Activated T-cell treated with anti-CD3 and anti-CD28 coated beads, Interleukin-2, amount 50 U/mL, for 72 hours (primary cell): ENCODE measurements around the gene SGMS1. TPM values are rescaled to one million over a fixed set of nuclear protein-coding genes. Genes with fewer than 3 reads are reported as not detected.
"Not testable (repeated sequence)": the region's sequence is repeated elsewhere in the genome, so short reads cannot be mapped to it uniquely, and the experiment has no call there.

Experiments used
- ATAC-seq, 2 donors: fragments of 150-1000 bp; cut with Tn5 transposase; replicated peaks in 1 of 2; 2 replicates each; pipeline ENCODE4 v1.10.0; 2021; ENCODE audit warnings: moderate library complexity in 2 of 2, mild to moderate bottlenecking in 1 of 2
- DNase-seq, 2 donors: peaks; one replicate each; pipeline ENCODE4 v3.0.0; 2021 to 2022; ENCODE audit warnings: mixed read lengths in 1 of 2
- H3K27ac Mint-ChIP-seq: one replicate; pipeline ENCODE4 v1.8.0; 2022; ENCODE audit warnings: mild to moderate bottlenecking, moderate library complexity, mixed read lengths
- H3K27me3 Mint-ChIP-seq: one replicate; pipeline ENCODE4 v1.8.0; 2022; ENCODE audit warnings: low read depth, mixed read lengths
- H3K36me3 Mint-ChIP-seq, 2 donors: one replicate each; pipeline ENCODE4 v1.8.0; 2022; ENCODE audit warnings: mixed read lengths in 2 of 2, mild to moderate bottlenecking in 1 of 2; ENCODE audit not compliant: insufficient read depth in 2 of 2
- H3K4me1 Mint-ChIP-seq: one replicate; pipeline ENCODE4 v1.8.0; 2022; ENCODE audit warnings: low read depth, mixed read lengths
- H3K4me3 Mint-ChIP-seq, 2 donors: one replicate each; pipeline ENCODE4 v1.8.0; 2022; ENCODE audit warnings: mild to moderate bottlenecking in 2 of 2, mixed read lengths in 2 of 2, moderate library complexity in 2 of 2
- H3K9me3 Mint-ChIP-seq, 2 donors: one replicate each; pipeline ENCODE4 v1.8.0; 2022; ENCODE audit warnings: mixed read lengths in 2 of 2
- total RNA-seq, 2 donors: library from RNA; stranded (reverse); gene quantifications; one replicate each; pipeline ENCODE4 v1.2.3, GENCODE V29; 2022

The SGMS1 gene
- total RNA-seq, 2 donors from 2014 or later: 8.9 to 9.7 TPM

- Mint-ChIP-seq H3K4me3 (no peak overlapping the region), H3K27me3 (no peaks in the 10 kb centered on the region), H3K4me1 (peaks cover 5% of the 10 kb centered on the region), H3K27ac (no peak overlapping the region), H3K36me3 (peaks cover 2 to 10% of the 10 kb centered on the region in 2 donors), H3K9me3 (peaks cover 3 to 4% of the 10 kb centered on the region in 2 donors)
- DNase-seq (no peak), ATAC-seq (no peak)
These were observed 176.1 kb downstream of the SGMS1 start for GRCh38 chr10:50447691-50448090.

- H3K27ac Mint-ChIP-seq, ATAC-seq, H3K36me3 Mint-ChIP-seq, H3K4me1 Mint-ChIP-seq, H3K27me3 Mint-ChIP-seq, H3K9me3 Mint-ChIP-seq, DNase-seq, H3K4me3 Mint-ChIP-seq: not testable (repeated sequence)
These were observed 178.0 kb downstream of the SGMS1 start for GRCh38 chr10:50445777-50446176.

- peaks cover 2 to 3% of the 10 kb centered on the region in 2 donors for H3K9me3 Mint-ChIP-seq
- peaks cover 2 to 4% of the 10 kb centered on the region in 2 donors for H3K36me3 Mint-ChIP-seq
- H3K27ac Mint-ChIP-seq: no peak overlapping the region
- ATAC-seq (no peak), DNase-seq (no peak)
- no peaks in the 10 kb centered on the region for H3K27me3 Mint-ChIP-seq
- peaks cover 28% of the 10 kb centered on the region for H3K4me1 Mint-ChIP-seq
- H3K4me3 Mint-ChIP-seq: no peak overlapping the region
These were observed 183.3 kb downstream of the SGMS1 start for GRCh38 chr10:50440489-50440888.

GRCh38 chr10:50439806-50440205 is 183.9 kb downstream of the SGMS1 start:
- H3K4me3 Mint-ChIP-seq: no peak overlapping the region
- no peak for ATAC-seq
- no peaks in the 10 kb centered on the region for H3K27me3 Mint-ChIP-seq
- H3K36me3 Mint-ChIP-seq: peaks cover 2 to 4% of the 10 kb centered on the region in 2 donors
- H3K9me3 Mint-ChIP-seq: peaks cover 2% of the 10 kb centered on the region in 2 donors
- H3K4me1 Mint-ChIP-seq: peaks cover 28% of the 10 kb centered on the region
- DNase-seq: no peak
- no peak overlapping the region for H3K27ac Mint-ChIP-seq

- Mint-ChIP-seq H3K9me3 (peaks cover under 1 to 2% of the 10 kb centered on the region in 2 donors), H3K27me3 (no peaks in the 10 kb centered on the region), H3K27ac (no peak overlapping the region), H3K4me3 (no peak overlapping the region), H3K36me3 (peaks cover 1 to 4% of the 10 kb centered on the region in 2 donors), H3K4me1 (peaks cover 30% of the 10 kb centered on the region)
- ATAC-seq (no peak), DNase-seq (no peak)
These were observed 184.6 kb downstream of the SGMS1 start for GRCh38 chr10:50439187-50439586.

- no peak overlapping the region for H3K27ac Mint-ChIP-seq
- H3K4me1 Mint-ChIP-seq: peaks cover 39% of the 10 kb centered on the region
- no peak overlapping the region for H3K4me3 Mint-ChIP-seq
- peak in 1 of 2 donors; percentile 9 for ATAC-seq
- DNase-seq: no peak
- H3K9me3 Mint-ChIP-seq: peaks cover 0 to 2% of the 10 kb centered on the region in 2 donors
- peaks cover 0 to 4% of the 10 kb centered on the region in 2 donors for H3K36me3 Mint-ChIP-seq
- H3K27me3 Mint-ChIP-seq: no peaks in the 10 kb centered on the region
These were observed 185.5 kb downstream of the SGMS1 start for GRCh38 chr10:50438049-50438936.

GRCh38 chr10:50437248-50437647 is 186.5 kb downstream of the SGMS1 start:
- DNase-seq (no peak), ATAC-seq (no peak)
- H3K4me3 Mint-ChIP-seq: no peak overlapping the region
- no peaks in the 10 kb centered on the region for H3K27me3 Mint-ChIP-seq
- H3K36me3 Mint-ChIP-seq: no peaks in the 10 kb centered on the region
- H3K27ac Mint-ChIP-seq: no peak overlapping the region
- no peaks in the 10 kb centered on the region for H3K9me3 Mint-ChIP-seq
- peaks cover 50% of the 10 kb centered on the region for H3K4me1 Mint-ChIP-seq

- no peak for DNase-seq
- Mint-ChIP-seq H3K4me1 (peaks cover 54% of the 10 kb centered on the region), H3K27me3 (no peaks in the 10 kb centered on the region), H3K27ac (no peak overlapping the region), H3K9me3 (no peaks in the 10 kb centered on the region), H3K4me3 (no peak overlapping the region), H3K36me3 (no peaks in the 10 kb centered on the region)
- ATAC-seq: no peak
These were observed 187.0 kb downstream of the SGMS1 start for GRCh38 chr10:50436805-50437204.

GRCh38 chr10:50432211-50433009 is 191.3 kb downstream of the SGMS1 start:
- H3K27ac Mint-ChIP-seq: peak overlapping the region; percentile 82

GRCh38 chr10:50431791-50432190 is 192.0 kb downstream of the SGMS1 start:
- ATAC-seq (peak; percentile 65 to 66), DNase-seq (peak; percentile 35 to 41)
- H3K4me1 Mint-ChIP-seq: peaks cover 39% of the 10 kb centered on the region
- peaks cover 4 to 7% of the 10 kb centered on the region in 2 donors for H3K36me3 Mint-ChIP-seq
- no peaks in the 10 kb centered on the region for H3K9me3 Mint-ChIP-seq
- peak overlapping the region; percentile 55 to 81 for H3K4me3 Mint-ChIP-seq
- H3K27me3 Mint-ChIP-seq: peaks cover 12% of the 10 kb centered on the region
- peak overlapping the region; percentile 35 for H3K27ac Mint-ChIP-seq

More at GRCh38 chr10:50432211-50433009, 191.3 kb downstream of the SGMS1 start:
- no peaks in the 10 kb centered on the region for H3K9me3 Mint-ChIP-seq
- peak overlapping the region; percentile 23 to 58 for H3K4me3 Mint-ChIP-seq
- H3K27me3 Mint-ChIP-seq: peaks cover 12% of the 10 kb centered on the region
- no peak for DNase-seq
- peak; percentile 84 to 87 for ATAC-seq
- H3K4me1 Mint-ChIP-seq: peaks cover 40% of the 10 kb centered on the region
- peaks cover 2 to 7% of the 10 kb centered on the region in 2 donors for H3K36me3 Mint-ChIP-seq

GRCh38 chr10:50431133-50431532 is 192.6 kb downstream of the SGMS1 start:
- peaks cover 45% of the 10 kb centered on the region for H3K4me1 Mint-ChIP-seq
- peak overlapping the region; percentile 35 for H3K27ac Mint-ChIP-seq
- H3K9me3 Mint-ChIP-seq: no peaks in the 10 kb centered on the region
- ATAC-seq (no peak), DNase-seq (no peak)
- peaks cover 12% of the 10 kb centered on the region for H3K27me3 Mint-ChIP-seq
- peaks cover 4 to 9% of the 10 kb centered on the region in 2 donors for H3K36me3 Mint-ChIP-seq
- peak overlapping the region in 1 of 2 donors; percentile 81 for H3K4me3 Mint-ChIP-seq

GRCh38 chr10:50426485-50426884 is 197.3 kb downstream of the SGMS1 start:
- DNase-seq: no peak
- Mint-ChIP-seq H3K4me3 (no peak overlapping the region), H3K9me3 (no peaks in the 10 kb centered on the region), H3K4me1 (peaks cover 16% of the 10 kb centered on the region), H3K27ac (no peak overlapping the region), H3K36me3 (peaks cover 4 to 9% of the 10 kb centered on the region in 2 donors), H3K27me3 (peaks cover 12% of the 10 kb centered on the region)
- peak; percentile 30 to 46 for ATAC-seq

GRCh38 chr10:50425215-50425614 is 198.5 kb downstream of the SGMS1 start:
- not testable (repeated sequence) for H3K27ac Mint-ChIP-seq, ATAC-seq, H3K36me3 Mint-ChIP-seq, H3K9me3 Mint-ChIP-seq, DNase-seq, H3K4me3 Mint-ChIP-seq
- H3K4me1 Mint-ChIP-seq: peaks cover 24% of the 10 kb centered on the region
- H3K27me3 Mint-ChIP-seq: peaks cover 12% of the 10 kb centered on the region
